ENCODE results near the gene DNAJC5G. TPM values are rescaled to one million over a fixed set of nuclear protein-coding genes. Genes with fewer than 3 reads are reported as not detected.

The DNAJC5G gene
- total and polyA plus RNA-seq, 2 of the 13 experiments (the other 11 are each of a cell fraction or from before 2014, with no cell fraction given), result 0.05 TPM; not detected in 1

DNA sequence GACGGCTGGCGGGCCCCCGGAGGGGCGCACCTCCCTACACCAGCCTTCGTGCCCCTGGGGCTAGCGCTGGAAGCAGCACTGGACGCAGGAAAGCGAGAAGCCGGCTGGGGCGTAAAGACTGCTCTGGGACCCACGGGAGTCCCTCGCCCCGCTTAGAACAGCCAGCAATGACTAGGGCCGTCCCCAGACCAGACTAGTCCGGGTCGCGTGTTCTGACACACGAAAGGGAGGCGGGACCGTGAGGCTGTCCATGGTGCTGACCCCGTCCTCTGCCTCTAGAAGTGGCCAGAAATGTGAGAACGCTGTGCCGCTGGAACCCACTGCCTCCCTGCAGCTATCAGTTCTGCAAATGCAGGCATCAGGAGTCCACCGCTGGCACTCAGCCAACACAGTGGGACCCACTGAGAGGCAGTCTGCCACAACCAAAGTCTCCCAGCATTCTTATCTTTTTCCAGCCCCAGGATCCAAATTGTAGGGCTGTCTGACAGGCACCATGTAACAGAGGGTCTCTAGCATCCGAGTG, 33.2 kb downstream of the DNAJC5G start, which contains the start of gene UCN:
UCN (minus strand) TSS at position 87 of the 523 bp plus-strand sequence. CDS start 550 bp downstream, outside the sequence.
- intact Hi-C loops (cut with micrococcal nuclease; ENCODE audit: unreplicated experiment), result no loop called here
- no peak within 1 kb of the TSS for H2AFZ ChIP-seq (ENCODE audit: low read length)
- peaks cover 28% of the 10 kb centered on the region for H3K4me1 ChIP-seq (ENCODE audit: insufficient read depth, low read length)
- peaks cover 0 to 2% of the 10 kb centered on the region in 2 experiments; a peak in 2 of 5 replicates for H3K36me3 ChIP-seq (replicated peaks in 1 of 2; ENCODE audit: control insufficient read depth in 1 of 2, insufficient read depth in 2 of 2, low read length in 2 of 2)
- H3K79me2 ChIP-seq (ENCODE audit: insufficient read depth, low read length), result no peaks in the 10 kb centered on the region
- no peak for ATAC-seq
- TF ChIP-seq NBN (conservative IDR thresholded peaks at IDR 0.05) (no peak), SMARCE1 (IDR thresholded peaks at IDR 0.05; ENCODE audit: borderline replicate concordance) (no peak), MIER2 (CRISPR knock-in tag; IDR thresholded peaks at IDR 0.05) (peak; percentile 89), AGO1 (IDR thresholded peaks at IDR 0.05; ENCODE audit: low read depth, low read length, poor library complexity, severe bottlenecking) (no peak)
- TF ChIP-seq, protein P1, sequence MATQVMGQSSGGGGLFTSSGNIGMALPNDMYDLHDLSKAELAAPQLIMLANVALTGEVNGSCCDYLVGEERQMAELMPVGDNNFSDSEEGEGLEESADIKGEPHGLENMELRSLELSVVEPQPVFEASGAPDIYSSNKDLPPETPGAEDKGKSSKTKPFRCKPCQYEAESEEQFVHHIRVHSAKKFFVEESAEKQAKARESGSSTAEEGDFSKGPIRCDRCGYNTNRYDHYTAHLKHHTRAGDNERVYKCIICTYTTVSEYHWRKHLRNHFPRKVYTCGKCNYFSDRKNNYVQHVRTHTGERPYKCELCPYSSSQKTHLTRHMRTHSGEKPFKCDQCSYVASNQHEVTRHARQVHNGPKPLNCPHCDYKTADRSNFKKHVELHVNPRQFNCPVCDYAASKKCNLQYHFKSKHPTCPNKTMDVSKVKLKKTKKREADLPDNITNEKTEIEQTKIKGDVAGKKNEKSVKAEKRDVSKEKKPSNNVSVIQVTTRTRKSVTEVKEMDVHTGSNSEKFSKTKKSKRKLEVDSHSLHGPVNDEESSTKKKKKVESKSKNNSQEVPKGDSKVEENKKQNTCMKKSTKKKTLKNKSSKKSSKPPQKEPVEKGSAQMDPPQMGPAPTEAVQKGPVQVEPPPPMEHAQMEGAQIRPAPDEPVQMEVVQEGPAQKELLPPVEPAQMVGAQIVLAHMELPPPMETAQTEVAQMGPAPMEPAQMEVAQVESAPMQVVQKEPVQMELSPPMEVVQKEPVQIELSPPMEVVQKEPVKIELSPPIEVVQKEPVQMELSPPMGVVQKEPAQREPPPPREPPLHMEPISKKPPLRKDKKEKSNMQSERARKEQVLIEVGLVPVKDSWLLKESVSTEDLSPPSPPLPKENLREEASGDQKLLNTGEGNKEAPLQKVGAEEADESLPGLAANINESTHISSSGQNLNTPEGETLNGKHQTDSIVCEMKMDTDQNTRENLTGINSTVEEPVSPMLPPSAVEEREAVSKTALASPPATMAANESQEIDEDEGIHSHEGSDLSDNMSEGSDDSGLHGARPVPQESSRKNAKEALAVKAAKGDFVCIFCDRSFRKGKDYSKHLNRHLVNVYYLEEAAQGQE (IDR thresholded peaks at IDR 0.05; ENCODE audit: borderline replicate concordance in 1 of 2, low read depth in 1 of 2, low read length in 2 of 2), result peak; percentile 83 to 91
- TF ChIP-seq, protein P2, sequence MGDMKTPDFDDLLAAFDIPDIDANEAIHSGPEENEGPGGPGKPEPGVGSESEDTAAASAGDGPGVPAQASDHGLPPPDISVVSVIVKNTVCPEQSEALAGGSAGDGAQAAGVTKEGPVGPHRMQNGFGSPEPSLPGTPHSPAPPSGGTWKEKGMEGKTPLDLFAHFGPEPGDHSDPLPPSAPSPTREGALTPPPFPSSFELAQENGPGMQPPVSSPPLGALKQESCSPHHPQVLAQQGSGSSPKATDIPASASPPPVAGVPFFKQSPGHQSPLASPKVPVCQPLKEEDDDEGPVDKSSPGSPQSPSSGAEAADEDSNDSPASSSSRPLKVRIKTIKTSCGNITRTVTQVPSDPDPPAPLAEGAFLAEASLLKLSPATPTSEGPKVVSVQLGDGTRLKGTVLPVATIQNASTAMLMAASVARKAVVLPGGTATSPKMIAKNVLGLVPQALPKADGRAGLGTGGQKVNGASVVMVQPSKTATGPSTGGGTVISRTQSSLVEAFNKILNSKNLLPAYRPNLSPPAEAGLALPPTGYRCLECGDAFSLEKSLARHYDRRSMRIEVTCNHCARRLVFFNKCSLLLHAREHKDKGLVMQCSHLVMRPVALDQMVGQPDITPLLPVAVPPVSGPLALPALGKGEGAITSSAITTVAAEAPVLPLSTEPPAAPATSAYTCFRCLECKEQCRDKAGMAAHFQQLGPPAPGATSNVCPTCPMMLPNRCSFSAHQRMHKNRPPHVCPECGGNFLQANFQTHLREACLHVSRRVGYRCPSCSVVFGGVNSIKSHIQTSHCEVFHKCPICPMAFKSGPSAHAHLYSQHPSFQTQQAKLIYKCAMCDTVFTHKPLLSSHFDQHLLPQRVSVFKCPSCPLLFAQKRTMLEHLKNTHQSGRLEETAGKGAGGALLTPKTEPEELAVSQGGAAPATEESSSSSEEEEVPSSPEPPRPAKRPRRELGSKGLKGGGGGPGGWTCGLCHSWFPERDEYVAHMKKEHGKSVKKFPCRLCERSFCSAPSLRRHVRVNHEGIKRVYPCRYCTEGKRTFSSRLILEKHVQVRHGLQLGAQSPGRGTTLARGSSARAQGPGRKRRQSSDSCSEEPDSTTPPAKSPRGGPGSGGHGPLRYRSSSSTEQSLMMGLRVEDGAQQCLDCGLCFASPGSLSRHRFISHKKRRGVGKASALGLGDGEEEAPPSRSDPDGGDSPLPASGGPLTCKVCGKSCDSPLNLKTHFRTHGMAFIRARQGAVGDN (CRISPR knock-in tag; IDR thresholded peaks at IDR 0.05), result peak; percentile 18
- TF ChIP-seq, protein P3, sequence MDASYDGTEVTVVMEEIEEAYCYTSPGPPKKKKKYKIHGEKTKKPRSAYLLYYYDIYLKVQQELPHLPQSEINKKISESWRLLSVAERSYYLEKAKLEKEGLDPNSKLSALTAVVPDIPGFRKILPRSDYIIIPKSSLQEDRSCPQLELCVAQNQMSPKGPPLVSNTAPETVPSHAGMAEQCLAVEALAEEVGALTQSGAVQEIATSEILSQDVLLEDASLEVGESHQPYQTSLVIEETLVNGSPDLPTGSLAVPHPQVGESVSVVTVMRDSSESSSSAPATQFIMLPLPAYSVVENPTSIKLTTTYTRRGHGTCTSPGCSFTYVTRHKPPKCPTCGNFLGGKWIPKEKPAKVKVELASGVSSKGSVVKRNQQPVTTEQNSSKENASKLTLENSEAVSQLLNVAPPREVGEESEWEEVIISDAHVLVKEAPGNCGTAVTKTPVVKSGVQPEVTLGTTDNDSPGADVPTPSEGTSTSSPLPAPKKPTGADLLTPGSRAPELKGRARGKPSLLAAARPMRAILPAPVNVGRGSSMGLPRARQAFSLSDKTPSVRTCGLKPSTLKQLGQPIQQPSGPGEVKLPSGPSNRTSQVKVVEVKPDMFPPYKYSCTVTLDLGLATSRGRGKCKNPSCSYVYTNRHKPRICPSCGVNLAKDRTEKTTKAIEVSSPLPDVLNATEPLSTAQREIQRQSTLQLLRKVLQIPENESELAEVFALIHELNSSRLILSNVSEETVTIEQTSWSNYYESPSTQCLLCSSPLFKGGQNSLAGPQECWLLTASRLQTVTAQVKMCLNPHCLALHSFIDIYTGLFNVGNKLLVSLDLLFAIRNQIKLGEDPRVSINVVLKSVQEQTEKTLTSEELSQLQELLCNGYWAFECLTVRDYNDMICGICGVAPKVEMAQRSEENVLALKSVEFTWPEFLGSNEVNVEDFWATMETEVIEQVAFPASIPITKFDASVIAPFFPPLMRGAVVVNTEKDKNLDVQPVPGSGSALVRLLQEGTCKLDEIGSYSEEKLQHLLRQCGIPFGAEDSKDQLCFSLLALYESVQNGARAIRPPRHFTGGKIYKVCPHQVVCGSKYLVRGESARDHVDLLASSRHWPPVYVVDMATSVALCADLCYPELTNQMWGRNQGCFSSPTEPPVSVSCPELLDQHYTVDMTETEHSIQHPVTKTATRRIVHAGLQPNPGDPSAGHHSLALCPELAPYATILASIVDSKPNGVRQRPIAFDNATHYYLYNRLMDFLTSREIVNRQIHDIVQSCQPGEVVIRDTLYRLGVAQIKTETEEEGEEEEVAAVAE (CRISPR knock-in tag; IDR thresholded peaks at IDR 0.05; ENCODE audit: borderline replicate concordance), result no peak
- no peak for DNase-seq (ENCODE audit: low spot score)
- no peak for FAIRE-seq
- peaks cover 0 to 5% of the 10 kb centered on the region in 2 experiments; a peak in 2 of 5 replicates for H3K27me3 ChIP-seq (ENCODE audit: control insufficient read depth in 1 of 2, insufficient read depth in 2 of 2, low read length in 2 of 2)
- no peak within 1 kb of the TSS for H3K4me3 ChIP-seq (replicated peaks in 1 of 3; ENCODE audit: insufficient read depth in 1 of 3, low read depth in 2 of 3, low read length in 3 of 3)
- H3K9me3 ChIP-seq (ENCODE audit: low read length), result no peaks in the 10 kb centered on the region
- no peaks in the 10 kb centered on the region for H4K20me1 ChIP-seq (ENCODE audit: insufficient read depth, low read length)
- H3K4me2 ChIP-seq (ENCODE audit: low read depth, low read length), result no peak within 1 kb of the TSS
- no TSS peak for BruUV-seq (replicated peaks)
- in situ Hi-C loops (cut with HindIII; ENCODE audit: extremely low pct_ligation_motif_present, low pct_unique_long_range_greater_than_20kb), result no loop called here
- WGBS (ENCODE audit: low lambda C conversion rate), result 91% methylated on average over 23 of the region's 25 CpGs
- no peak within 1 kb of the TSS for H3K27ac ChIP-seq (ENCODE audit: extremely low read length, insufficient read depth, low read length)
- no peak within 1 kb of the TSS for H3K9ac ChIP-seq (ENCODE audit: insufficient read depth, low read depth, low read length)
- ChIA-PET CTCF (ENCODE audit: low intra/inter-chr PET ratio, low total read pairs) (no interaction called here), POLR2A (interaction anchor here (1.7 kb wide), 1 partner anchor 9 kb away, joined by 3 read pairs; no protein-coding TSS in a partner anchor)
